ENCODE results near the gene MEG3. TPM values are rescaled to one million over a fixed set of nuclear protein-coding genes. Genes with fewer than 3 reads are reported as not detected.

The MEG3 gene
- total and polyA plus RNA-seq, 2 of the 8 experiments (the other 6 are each of a cell fraction or from before 2014, with no cell fraction given): 0.17 to 1.1 TPM

DNA sequence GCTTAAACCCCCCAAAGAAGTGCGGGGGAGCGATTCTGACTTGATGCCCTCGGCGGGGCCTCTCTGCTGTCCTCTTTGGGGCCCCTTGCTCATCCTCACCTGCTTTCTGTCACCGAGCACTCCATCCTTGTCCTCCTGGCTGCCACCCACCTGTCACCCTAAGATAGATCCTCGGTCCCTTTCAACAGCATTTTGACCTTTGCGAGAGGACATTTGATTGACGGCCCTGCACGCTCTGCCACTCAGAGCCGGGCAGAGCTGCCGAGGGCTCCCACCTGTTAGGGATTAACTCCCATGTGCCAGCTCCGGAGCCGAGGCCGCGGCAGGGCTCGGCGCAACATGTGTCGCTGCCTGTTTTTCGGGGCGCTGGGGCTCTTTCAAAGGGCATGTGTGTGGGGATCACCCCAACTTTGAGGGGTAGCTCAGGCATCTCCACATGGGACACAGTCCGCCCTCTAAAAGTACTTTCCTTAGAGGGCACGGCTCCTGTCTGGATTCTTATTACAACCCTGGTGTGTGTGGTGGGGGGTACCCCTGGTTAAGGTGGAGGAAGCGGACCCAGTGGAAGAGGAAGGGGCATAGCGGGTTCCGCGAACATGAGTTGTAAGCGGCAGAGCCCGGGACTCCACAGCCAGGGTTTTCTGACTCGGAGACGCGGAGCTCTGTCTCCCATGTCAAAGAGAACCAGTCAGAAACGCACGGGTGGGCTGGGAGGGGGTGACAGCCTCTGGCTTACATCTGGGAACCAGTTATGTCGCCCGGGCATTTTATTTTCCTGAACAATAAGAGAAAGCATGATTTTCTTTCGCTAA lies 811 bp upstream of the MEG3 start:
- H2BK20ac ChIP-seq (ENCODE audit: low read length): no peak overlapping the region
- H2BK120ac ChIP-seq (replicated peaks; ENCODE audit: low read depth, low read length): no peak overlapping the region
- peaks cover 4 to 27% of the 10 kb centered on the region in 2 experiments; a peak in 2 of 4 replicates for H3K9me3 ChIP-seq (ENCODE audit: insufficient read depth in 2 of 2, low read depth in 1 of 2, low read length in 1 of 2)
- H3K79me2 ChIP-seq (ENCODE audit: control insufficient read depth in 1 of 2, insufficient read depth in 2 of 2, low read length in 2 of 2): no peaks in the 10 kb centered on the region
- H3K4me2 ChIP-seq (ENCODE audit: insufficient read depth in 1 of 2, low read depth in 2 of 2, low read length in 2 of 2): no peak overlapping the region
- H2BK12ac ChIP-seq (ENCODE audit: low read depth, low read length): no peak overlapping the region
- H2BK15ac ChIP-seq (ENCODE audit: low read length): no peak overlapping the region
- no peak overlapping the region for H3K56ac ChIP-seq (replicated peaks; ENCODE audit: insufficient read length, low read depth, low read length)
- no peak overlapping the region for H3K18ac ChIP-seq (ENCODE audit: extremely low read depth, low read length)
- no peak overlapping the region for H3K23ac ChIP-seq (ENCODE audit: insufficient read length)
- H3K27ac ChIP-seq (ENCODE audit: low read depth, low read length): no peak overlapping the region
- peaks cover 0 to 7% (median 3%) of the 10 kb centered on the region in 4 experiments; a peak in 4 of 7 replicates for H3K4me1 ChIP-seq (replicated peaks in 1 of 4; ENCODE audit: control insufficient read depth in 3 of 4, insufficient read depth in 4 of 4, low read length in 3 of 4)
- H4K5ac ChIP-seq (ENCODE audit: insufficient read length, low read depth, low read length): no peak overlapping the region
- WGBS, 2 experiments (ENCODE audit: extremely low coverage in 1 of 2, insufficient coverage in 1 of 2, insufficient read length in 1 of 2, insufficient replicate concordance in 2 of 2, low coverage in 1 of 2, low lambda C conversion rate in 2 of 2, missing lambda C conversion rate in 1 of 2): 94% methylated on average over 25 of the region's 36 CpGs; no CpG with 5 or more reads in 1 of the 2 experiments
- POLR2A ChIA-PET (ENCODE audit: partially characterized antibody): no interaction called here
- DNase-seq (ENCODE audit: low read depth in 1 of 2, low spot score in 2 of 2): no peak
- no peak overlapping the region for H4K91ac ChIP-seq (replicated peaks; ENCODE audit: insufficient read length, low read length)
- no peak for FAIRE-seq
- no peak overlapping the region for H4K8ac ChIP-seq (ENCODE audit: extremely low read depth, insufficient read depth, low read length)
- H3K27me3 ChIP-seq (replicated peaks in 1 of 4; ENCODE audit: control insufficient read depth in 3 of 4, extremely low read depth in 1 of 4, insufficient read depth in 3 of 4, low read length in 3 of 4): no peaks in the 10 kb centered on the region
- H3K79me1 ChIP-seq (ENCODE audit: low read depth, low read length): no peaks in the 10 kb centered on the region
- TF ChIP-seq JUND (IDR thresholded peaks at IDR 0.05; ENCODE audit: low read length): no peak
- no peak for TF ChIP-seq TEAD4 (IDR thresholded peaks at IDR 0.05; ENCODE audit: low read depth, low read length)
- no peak for TF ChIP-seq SP2 (IDR thresholded peaks at IDR 0.05; ENCODE audit: low read length)
- no peak for TF ChIP-seq PHF8 (conservative IDR thresholded peaks at IDR 0.05; ENCODE audit: low read depth, low read length)
- TF ChIP-seq TAF7 (optimal IDR thresholded peaks at IDR 0.05; ENCODE audit: borderline replicate concordance, low read depth, low read length): no peak
- TF ChIP-seq KDM5A (IDR thresholded peaks at IDR 0.05; ENCODE audit: low read length): no peak
- no peak for TF ChIP-seq FOSL1 (IDR thresholded peaks at IDR 0.05; ENCODE audit: insufficient read depth, low read depth, low read length)
- TF ChIP-seq RBBP5 (IDR thresholded peaks at IDR 0.05; ENCODE audit: borderline replicate concordance, low read depth, low read length): no peak
- no peak for TF ChIP-seq RNF2 (IDR thresholded peaks at IDR 0.05; ENCODE audit: borderline replicate concordance, low read depth, low read length, missing control alignments, poor library complexity, severe bottlenecking)
- TF ChIP-seq EZH2 (IDR thresholded peaks at IDR 0.05; ENCODE audit: low read depth, low read length, severe bottlenecking): no peak
- CTCF ChIA-PET (ENCODE audit: partially characterized antibody): interaction anchor here (0.6 to 1.0 kb wide), 2 partner anchors 17 to 95 kb away, joined by 3 to 5 read pairs; no protein-coding TSS in a partner anchor
- H3K36me3 ChIP-seq (ENCODE audit: control insufficient read depth in 2 of 4, insufficient read depth in 4 of 4, low read length in 3 of 4): no peaks in the 10 kb centered on the region; a peak in 1 of 8 replicates
- H2AFZ ChIP-seq (ENCODE audit: low read length): no peak overlapping the region
- H3K14ac ChIP-seq (ENCODE audit: insufficient read length): no peak overlapping the region
- H2BK5ac ChIP-seq (ENCODE audit: low read depth, low read length): no peak overlapping the region
- H3K4me3 ChIP-seq (ENCODE audit: extremely low read depth in 1 of 4, insufficient read depth in 2 of 4, low read depth in 3 of 4, low read length in 4 of 4): no peak overlapping the region
- no peak overlapping the region for H3K9ac ChIP-seq (replicated peaks in 1 of 4; ENCODE audit: extremely low read depth in 1 of 4, low read depth in 3 of 4, low read length in 3 of 4)
- no peak overlapping the region for H2AK5ac ChIP-seq (ENCODE audit: low read depth, low read length)
- H3K4ac ChIP-seq (replicated peaks; ENCODE audit: insufficient read length, low read depth, low read length): no peak overlapping the region
- H3K23me2 ChIP-seq (ENCODE audit: low read depth, low read length): no peaks in the 10 kb centered on the region; the same call in 1 of the 2 replicates
- no peaks in the 10 kb centered on the region for H4K20me1 ChIP-seq (replicated peaks in 1 of 2; ENCODE audit: control insufficient read depth in 1 of 2, insufficient read depth in 2 of 2, low read length in 2 of 2)

Data from H1 (cell line).